ENCODE results near the gene VPS13D. TPM values are rescaled to one million over a fixed set of nuclear protein-coding genes. Genes with fewer than 3 reads are reported as not detected.

VPS13D gene
- total and polyA plus RNA-seq, 2 donors from 2014 or later, result 19.4 to 75.8 TPM

DNA sequence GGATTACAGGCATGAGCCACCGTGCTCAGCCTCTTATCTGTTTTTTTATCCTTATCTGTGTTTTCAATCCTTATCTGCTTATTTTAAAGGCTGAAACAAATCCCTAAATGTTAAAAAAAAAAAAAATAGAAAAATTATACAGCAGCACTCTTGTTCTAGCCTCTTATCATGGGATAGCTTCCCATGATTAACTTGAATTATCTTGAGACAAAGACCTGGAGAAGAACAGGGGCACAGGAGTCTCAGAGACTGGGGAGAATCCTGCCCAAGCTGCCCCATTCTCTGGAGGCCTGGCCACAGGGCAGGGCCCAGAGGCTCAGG is 301.3 kb downstream of the VPS13D start:
- no peaks in the 10 kb centered on the region for H3K36me3 ChIP-seq (ENCODE audit: control insufficient read depth in 2 of 3, insufficient read depth in 3 of 3, low read length in 3 of 3)
- no peaks in the 10 kb centered on the region for H3K9me3 ChIP-seq (ENCODE audit: control insufficient read depth in 2 of 3, insufficient read depth in 1 of 3, low read length in 3 of 3)
- no peak overlapping the region for H3K27ac ChIP-seq (ENCODE audit: low read depth in 2 of 2, low read length in 2 of 2)
- DNase-seq (no peak), FAIRE-seq (no peak)
- intact Hi-C loops (cut with DNase I), result no loop called here
- H3K27me3 ChIP-seq (ENCODE audit: control insufficient read depth, insufficient read depth, low read length), result no peaks in the 10 kb centered on the region
- TF ChIP-seq, protein P1, sequence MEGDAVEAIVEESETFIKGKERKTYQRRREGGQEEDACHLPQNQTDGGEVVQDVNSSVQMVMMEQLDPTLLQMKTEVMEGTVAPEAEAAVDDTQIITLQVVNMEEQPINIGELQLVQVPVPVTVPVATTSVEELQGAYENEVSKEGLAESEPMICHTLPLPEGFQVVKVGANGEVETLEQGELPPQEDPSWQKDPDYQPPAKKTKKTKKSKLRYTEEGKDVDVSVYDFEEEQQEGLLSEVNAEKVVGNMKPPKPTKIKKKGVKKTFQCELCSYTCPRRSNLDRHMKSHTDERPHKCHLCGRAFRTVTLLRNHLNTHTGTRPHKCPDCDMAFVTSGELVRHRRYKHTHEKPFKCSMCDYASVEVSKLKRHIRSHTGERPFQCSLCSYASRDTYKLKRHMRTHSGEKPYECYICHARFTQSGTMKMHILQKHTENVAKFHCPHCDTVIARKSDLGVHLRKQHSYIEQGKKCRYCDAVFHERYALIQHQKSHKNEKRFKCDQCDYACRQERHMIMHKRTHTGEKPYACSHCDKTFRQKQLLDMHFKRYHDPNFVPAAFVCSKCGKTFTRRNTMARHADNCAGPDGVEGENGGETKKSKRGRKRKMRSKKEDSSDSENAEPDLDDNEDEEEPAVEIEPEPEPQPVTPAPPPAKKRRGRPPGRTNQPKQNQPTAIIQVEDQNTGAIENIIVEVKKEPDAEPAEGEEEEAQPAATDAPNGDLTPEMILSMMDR (IDR thresholded peaks at IDR 0.05; ENCODE audit: borderline replicate concordance, extremely low read depth, insufficient read depth), result no peak
- H3K4me1 ChIP-seq (ENCODE audit: control insufficient read depth in 2 of 3, insufficient read depth in 2 of 3, low read depth in 1 of 3, low read length in 3 of 3), result peaks cover 0 to 15% (median 11%) of the 10 kb centered on the region in 3 donors
- no peak overlapping the region for H3K4me3 ChIP-seq (ENCODE audit: low read length in 3 of 3)
- no peak overlapping the region for H3K9ac ChIP-seq (ENCODE audit: low read length in 3 of 3)

DNA sequence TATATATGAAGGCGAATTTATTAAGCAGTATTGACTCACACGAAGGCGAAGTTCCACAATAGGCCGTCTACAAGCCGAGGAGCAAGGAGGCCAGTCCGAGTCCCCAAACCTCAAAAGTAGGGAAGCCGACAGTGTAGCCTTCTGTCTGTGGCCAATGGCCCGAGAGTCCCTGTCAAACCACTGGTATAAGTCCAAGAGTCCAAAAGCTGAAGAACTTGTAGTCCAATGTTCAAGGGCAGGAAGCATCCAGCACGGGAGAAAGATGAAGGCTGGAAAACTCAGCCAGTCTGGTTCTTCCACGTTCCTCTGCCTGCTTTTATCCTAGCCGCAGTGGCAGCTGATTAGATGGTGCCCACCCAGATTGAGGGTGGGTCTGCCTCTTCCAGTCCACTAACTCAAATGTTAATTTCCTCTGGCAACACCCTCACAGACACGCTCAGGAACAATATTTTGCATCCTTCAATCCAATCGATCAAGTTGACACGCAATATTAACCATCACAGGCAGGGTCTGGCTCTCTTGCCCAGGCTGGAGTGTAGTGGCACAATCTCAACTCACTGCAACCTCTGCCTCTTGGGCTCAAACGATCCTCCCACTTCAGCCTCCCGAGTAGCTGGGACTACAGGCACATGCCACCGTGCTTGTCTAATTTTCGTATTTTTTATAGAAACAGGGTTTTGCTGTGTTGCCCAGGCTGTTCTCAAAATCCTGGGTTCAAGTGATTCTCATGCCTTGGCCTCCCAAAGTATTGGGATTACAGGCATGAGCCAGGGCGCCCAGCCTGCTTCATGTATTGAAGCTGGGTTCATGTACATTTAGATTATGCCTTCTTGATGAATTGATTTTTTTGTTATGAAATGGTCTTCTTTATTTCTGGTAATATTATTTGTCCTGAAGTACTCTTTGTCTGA is 302.8 kb downstream of the VPS13D start:
- Histone ChIP-seq H3K27ac (ENCODE audit: low read depth in 2 of 2, low read length in 2 of 2) (no peak overlapping the region), H3K4me1 (ENCODE audit: control insufficient read depth in 2 of 3, insufficient read depth in 2 of 3, low read depth in 1 of 3, low read length in 3 of 3) (peaks cover 0 to 10% (median 9%) of the 10 kb centered on the region in 3 donors), H3K4me3 (ENCODE audit: low read length in 3 of 3) (no peak overlapping the region), H3K9me3 (ENCODE audit: control insufficient read depth in 2 of 3, insufficient read depth in 1 of 3, low read length in 3 of 3) (no peaks in the 10 kb centered on the region), H3K9ac (ENCODE audit: low read length in 3 of 3) (no peak overlapping the region), H3K27me3 (ENCODE audit: control insufficient read depth, insufficient read depth, low read length) (no peaks in the 10 kb centered on the region), H3K36me3 (ENCODE audit: control insufficient read depth in 2 of 3, insufficient read depth in 3 of 3, low read length in 3 of 3) (no peaks in the 10 kb centered on the region)
- FAIRE-seq (no peak), DNase-seq (no peak)
- TF ChIP-seq, protein P1 (IDR thresholded peaks at IDR 0.05; ENCODE audit: borderline replicate concordance, extremely low read depth, insufficient read depth), result no peak
- intact Hi-C loops (cut with DNase I), result no loop called here

DNA sequence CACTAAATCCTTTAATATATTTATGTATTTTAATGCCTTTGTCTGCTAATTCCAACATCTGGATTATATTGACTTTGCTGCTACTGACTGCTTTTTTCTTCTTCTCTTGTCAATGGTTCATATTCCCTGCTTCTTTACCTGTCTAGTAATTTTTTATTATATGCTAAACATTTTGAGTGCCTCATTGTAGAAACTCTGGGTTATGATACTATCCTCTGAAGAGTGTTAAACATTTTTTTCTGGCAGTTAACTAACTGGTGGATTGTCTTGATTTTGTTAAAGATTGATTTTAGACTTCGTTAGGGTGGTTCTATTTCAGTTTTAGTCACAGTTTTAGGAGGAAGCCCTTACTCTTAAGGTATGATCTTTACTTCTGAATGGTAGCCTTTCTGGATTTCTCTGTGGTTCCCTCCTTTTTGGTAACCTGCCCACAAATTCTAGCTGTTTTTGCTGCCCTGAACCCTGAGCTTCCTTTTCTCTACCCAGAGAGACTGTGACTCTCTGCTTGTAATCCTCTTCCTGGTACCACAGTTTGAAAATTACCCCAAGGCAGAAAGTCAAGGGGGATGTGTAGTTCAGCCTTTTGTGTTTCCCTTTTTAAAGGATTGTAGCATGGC is 306.3 kb downstream of the VPS13D start:
- no peak for FAIRE-seq
- intact Hi-C loops (cut with DNase I), result no loop called here
- TF ChIP-seq, protein P1 (IDR thresholded peaks at IDR 0.05; ENCODE audit: borderline replicate concordance, extremely low read depth, insufficient read depth), result no peak

More for the DNA sequence above, 306.3 kb downstream of the VPS13D start:
- Histone ChIP-seq H3K9me3 (ENCODE audit: control insufficient read depth in 2 of 3, insufficient read depth in 1 of 3, low read length in 3 of 3) (no peaks in the 10 kb centered on the region), H3K9ac (ENCODE audit: low read length in 3 of 3) (no peak overlapping the region), H3K27ac (ENCODE audit: low read depth in 2 of 2, low read length in 2 of 2) (no peak overlapping the region), H3K4me1 (ENCODE audit: control insufficient read depth in 2 of 3, insufficient read depth in 2 of 3, low read depth in 1 of 3, low read length in 3 of 3) (peaks cover 0 to 4% (median 3%) of the 10 kb centered on the region in 3 donors), H3K27me3 (ENCODE audit: control insufficient read depth, insufficient read depth, low read length) (no peaks in the 10 kb centered on the region), H3K4me3 (ENCODE audit: low read length in 3 of 3) (no peak overlapping the region), H3K36me3 (ENCODE audit: control insufficient read depth in 2 of 3, insufficient read depth in 3 of 3, low read length in 3 of 3) (no peaks in the 10 kb centered on the region)
- DNase-seq, result no peak

Data from kidney (tissue), 14 donors.